HL-60/S4 (cell line): ENCODE results near the gene BPGM.

Experiments
- in situ Hi-C: fragments of 300-500 bp; cut with MboI; formaldehyde crosslinking; loops from 2 replicates; pipeline ENCODE4 v1.14.3; 2022; ENCODE audit warnings: low sequenced_read_pairs

The BPGM gene

GRCh38 chr7:134714470-134715205 lies 68.0 kb downstream of the BPGM start:
- in situ Hi-C loops, result no loop called here

DNA sequence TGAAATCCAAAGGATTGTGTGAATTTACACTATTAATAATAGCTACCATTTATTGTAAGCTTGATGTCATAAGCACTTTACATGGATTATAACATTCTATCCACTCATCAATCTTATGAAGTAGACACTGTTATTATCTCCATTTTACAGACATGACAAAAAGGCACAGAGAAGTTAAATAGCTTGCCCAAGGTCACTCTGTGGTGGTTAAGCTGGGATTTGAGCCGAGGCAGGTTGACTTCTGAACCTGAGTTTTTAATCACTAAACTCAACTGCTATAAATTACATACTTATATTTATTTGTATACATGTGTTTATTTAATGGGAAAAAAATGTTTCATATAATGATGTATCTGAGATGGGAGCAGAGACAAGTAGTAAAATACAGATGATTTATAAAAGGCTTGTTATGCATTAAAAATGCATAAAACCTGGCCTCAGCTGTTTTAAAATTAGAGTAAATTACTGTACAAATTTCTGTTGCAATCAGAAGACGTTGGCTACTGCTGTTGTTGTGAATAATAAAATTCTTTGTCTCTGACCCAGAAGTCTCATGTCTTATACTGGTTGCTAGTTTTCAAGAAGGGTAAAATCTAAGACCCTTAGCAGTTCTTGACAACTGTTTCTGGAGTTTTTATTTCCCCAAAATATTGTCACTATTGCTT lies 71.7 kb downstream of the BPGM start:
- in situ Hi-C loops, result no loop called here

- in situ Hi-C loops, result no loop called here
Measured at GRCh38 chr7:134720091-134720935, 73.7 kb downstream of the BPGM start.

DNA sequence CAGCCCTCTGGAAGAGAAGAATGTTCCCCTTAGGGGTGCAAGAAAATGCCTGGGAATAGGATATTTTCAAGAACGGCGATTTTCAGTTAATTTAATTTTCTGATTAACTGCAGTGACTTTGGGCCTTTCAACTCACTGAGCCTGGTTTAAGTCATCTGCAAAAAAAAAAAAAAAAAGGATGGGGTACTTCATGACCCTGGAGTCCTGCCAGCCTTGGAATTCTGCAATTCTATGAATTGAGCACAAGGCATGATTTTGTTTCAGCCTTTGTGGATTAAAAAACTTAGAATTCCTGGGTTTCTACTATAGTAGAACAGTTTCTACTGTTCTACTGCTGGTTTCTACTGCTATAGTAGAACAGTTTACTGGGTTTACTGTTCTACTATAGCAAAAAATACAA lies 74.5 kb downstream of the BPGM start:
- in situ Hi-C loops, result no loop called here

DNA sequence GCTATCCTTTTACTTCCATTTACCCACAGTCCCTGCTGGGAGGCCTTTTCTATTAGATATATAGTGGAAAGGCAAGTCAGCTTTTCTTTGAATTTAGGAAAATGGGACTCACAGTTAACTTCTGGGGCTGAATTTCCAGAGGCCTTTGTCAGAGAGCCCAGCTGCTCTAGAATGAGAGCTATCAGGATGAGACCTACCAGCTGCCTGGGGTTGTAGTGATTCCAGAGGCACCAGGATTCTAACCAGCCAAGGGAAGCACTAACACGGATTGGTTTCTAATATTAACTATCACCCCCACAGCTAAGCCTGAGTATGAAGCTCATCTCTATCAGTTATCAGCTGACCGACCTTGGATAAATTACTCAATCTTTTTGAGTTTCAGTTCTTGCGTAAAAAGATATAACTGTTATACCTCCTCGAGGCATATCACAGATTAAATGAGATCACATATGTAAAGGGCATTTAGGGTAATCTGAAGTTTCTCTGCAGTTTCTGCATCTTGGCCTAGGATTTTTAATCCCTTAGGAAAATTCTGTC lies 76.2 kb downstream of the BPGM start:
- in situ Hi-C loops, result no loop called here

GRCh38 chr7:134723892-134724291 lies 77.2 kb downstream of the BPGM start:
- in situ Hi-C loops, result no loop called here

GRCh38 chr7:134724606-134725005 lies 78.0 kb downstream of the BPGM start:
- in situ Hi-C loops, result no loop called here

GRCh38 chr7:134726581-134726980 lies 79.9 kb downstream of the BPGM start:
- in situ Hi-C loops, result no loop called here

GRCh38 chr7:134727711-134728110 lies 81.1 kb downstream of the BPGM start:
- in situ Hi-C loops, result no loop called here
